ENCODE data around the gene TOMM40L. TPM values are rescaled to one million over a fixed set of nuclear protein-coding genes. Genes with fewer than 3 reads are reported as not detected.

Gene TOMM40L
- total RNA-seq (10 to 100 TPM in 6 of 9 donors, 1 to 10 TPM in 3; 7.0 to 18.4 (median 12.1) TPM), polyA plus RNA-seq (10 to 100 TPM in 2 of 3 donors, 1 to 10 TPM in 1; 7.2 to 13.2 (median 10.1) TPM)
- long read RNA-seq, donor 1, partial matches to known transcripts, result 5 of 9 reads
- long read RNA-seq, donor 1, other reads (novel, unspliced or antisense), result 0 of 9 reads
- long read RNA-seq, donor 2, partial matches to known transcripts, result 0 of 4 reads
- long read RNA-seq, donor 2, other reads (novel, unspliced or antisense), result 0 of 4 reads
- long read RNA-seq, donor 3, transcript TOMM40L-202 (10 exons, 2,708 nt), result major isoform, 5 of 6 reads
- long read RNA-seq, donor 3, partial matches to known transcripts, result 0 of 6 reads
- long read RNA-seq, donor 3, other reads (novel, unspliced or antisense), result 0 of 6 reads
- long read RNA-seq, donor 4, result 0 reads
- long read RNA-seq, donor 5, transcript TOMM40L-202 (10 exons, 2,708 nt), result major isoform, 14 of 23 reads
- long read RNA-seq, donor 5, partial matches to known transcripts, result 0 of 23 reads
- long read RNA-seq, donor 5, other reads (novel, unspliced or antisense), result 6 of 23 reads
- long read RNA-seq, donor 6, partial matches to known transcripts, result 0 of 1 reads
- long read RNA-seq, donor 6, other reads (novel, unspliced or antisense), result 1 of 1 reads
- long read RNA-seq, donor 7, partial matches to known transcripts, result 0 of 1 reads
- long read RNA-seq, donor 7, other reads (novel, unspliced or antisense), result 0 of 1 reads
- long read RNA-seq, donor 8, partial matches to known transcripts, result 0 of 4 reads
- long read RNA-seq, donor 8, other reads (novel, unspliced or antisense), result 0 of 4 reads
- long read RNA-seq, donor 9, result 0 reads
- long read RNA-seq, donor 10, partial matches to known transcripts, result 0 of 1 reads
- long read RNA-seq, donor 10, other reads (novel, unspliced or antisense), result 0 of 1 reads

GRCh38 chr1:161225534-161226319 is at the start of gene TOMM40L:
Gene TOMM40L (plus strand): TSS chr1:161226060. CDS start chr1:161226490, 430 bp downstream.
- peak; percentile 86 to 98 (median 96) for DNase-seq
- Histone ChIP-seq H3K4me1 (replicated peaks in 1 of 2) (peaks cover 5 to 23% of the 10 kb centered on the region in 2 donors), H3K36me3 (replicated peaks in 1 of 2) (peaks cover 0 to 23% of the 10 kb centered on the region in 2 donors), H3K27me3 (no peaks in the 10 kb centered on the region), H3K4me3 (peak within 1 kb of the TSS in 3 of 4 donors; percentile 37 to 57 (median 51)), H3K27ac (peak within 1 kb of the TSS in 4 of 5 donors; percentile 14 to 60 (median 36)), H3K9me3 (replicated peaks in 1 of 3) (no peaks in the 10 kb centered on the region)
- WGBS, 4 donors, result 7 to 12% (median 8%) methylated on average over 15 to 16 of the region's 16 CpGs
- TF ChIP-seq POLR2A (IDR thresholded peaks at IDR 0.05) (peak in 1 of 2 donors; percentile 12), CTCF (IDR thresholded peaks at IDR 0.05) (peak; percentile 23 to 69 (median 59))
- intact Hi-C loops (cut with DNase I), result loop anchor here (5.0 to 10.0 kb wide), 5 partner anchors 62 to 157 kb away; partner anchors contain the start of gene CFAP126 (in 1 of the 2)

GRCh38 chr1:161176468-161177111 is 49.3 kb upstream of the TOMM40L start:
- Histone ChIP-seq H3K27me3 (no peaks in the 10 kb centered on the region), H3K27ac (peak overlapping the region in 4 of 5 donors; percentile 77 to 89 (median 88)), H3K4me1 (replicated peaks in 1 of 2) (peaks cover 16 to 30% of the 10 kb centered on the region in 2 donors), H3K9me3 (replicated peaks in 1 of 3) (no peaks in the 10 kb centered on the region), H3K4me3 (peak overlapping the region in 3 of 4 donors; percentile 25 to 97 (median 86)), H3K36me3 (replicated peaks in 1 of 2) (peaks cover 0 to 39% of the 10 kb centered on the region in 2 donors)
- 17 to 30% (median 18%) methylated on average over 9 to 17 of the region's 17 CpGs for WGBS, 4 donors
- no peak for DNase-seq
- TF ChIP-seq POLR2A (IDR thresholded peaks at IDR 0.05), result no peak
- no peak for TF ChIP-seq CTCF (IDR thresholded peaks at IDR 0.05)
- intact Hi-C loops (cut with DNase I), result no loop called here

- Histone ChIP-seq H3K4me3 (peak within 1 kb of the TSS; percentile 25 to 97 (median 62)), H3K27ac (peak within 1 kb of the TSS; percentile 20 to 89 (median 88)), H3K4me1 (replicated peaks in 1 of 2) (peaks cover 16 to 30% of the 10 kb centered on the region in 2 donors), H3K36me3 (replicated peaks in 1 of 2) (peaks cover 0 to 31% of the 10 kb centered on the region in 2 donors), H3K27me3 (no peaks in the 10 kb centered on the region), H3K9me3 (replicated peaks in 1 of 3) (no peaks in the 10 kb centered on the region)
- 3 to 4% (median 4%) methylated on average over 26 to 50 of the region's 50 CpGs for WGBS, 4 donors
- peak in 3 of 6 experiments; percentile 15 to 22 (median 17) for TF ChIP-seq CTCF (IDR thresholded peaks at IDR 0.05)
- TF ChIP-seq POLR2A (IDR thresholded peaks at IDR 0.05), result peak; percentile 52 to 75
- DNase-seq, result peak; percentile 86 to 95 (median 90)
- intact Hi-C loops (cut with DNase I), result no loop called here
Observed at GRCh38 chr1:161177112-161177935, 48.5 kb upstream of the TOMM40L start, which contains the start of gene B4GALT3. Gene B4GALT3 (minus strand): TSS chr1:161177507. CDS start chr1:161176060, 1,447 bp downstream.

All from adrenal gland (tissue), 19 donors.